IMR-90 (cell line): Measurements from ENCODE around the gene ERC2.
A peak's percentile ranks its signal among the peaks of the same experiment; 100 is the strongest.

Source experiments
- BHLHE40 ChIP-seq: fragments of 150-350 bp; IDR thresholded peaks from 2 replicates; pipeline ENCODE4 v1.6.1; 2016; ENCODE audit warnings: mild to moderate bottlenecking, low read depth, low read length
- CEBPB ChIP-seq: IDR thresholded peaks from 2 replicates; pipeline ENCODE4 v1.6.1; 2012; ENCODE audit warnings: low read depth, low read length, improper control_type of control experiment
- CHD1 ChIP-seq: IDR thresholded peaks from 2 replicates; pipeline ENCODE4 v1.6.1; 2012; ENCODE audit warnings: low read depth, low read length, improper control_type of control experiment
- CTCF ChIP-seq: conservative IDR thresholded peaks from 2 replicates; pipeline ENCODE4 v1.5.1; 2012; ENCODE audit warnings: mild to moderate bottlenecking, low read depth, low read length, improper control_type of control experiment
- MAFK ChIP-seq: IDR thresholded peaks from 2 replicates; pipeline ENCODE4 v1.6.1; 2012; ENCODE audit warnings: low read depth, low read length, improper control_type of control experiment
- MXI1 ChIP-seq: IDR thresholded peaks from 2 replicates; pipeline ENCODE4 v1.6.1; 2012; ENCODE audit warnings: low read depth, mild to moderate bottlenecking, low read length, moderate library complexity, borderline replicate concordance
- NFE2L2 ChIP-seq: fragments of 150-350 bp; IDR thresholded peaks from 2 replicates; pipeline ENCODE4 v1.6.1; 2016; ENCODE audit warnings: low read depth, mild to moderate bottlenecking, low read length
- POLR2A ChIP-seq: IDR thresholded peaks from 2 replicates; pipeline ENCODE4 v1.6.1; 2012; ENCODE audit warnings: mild to moderate bottlenecking, low read depth, low read length
- RAD21 ChIP-seq: IDR thresholded peaks from 2 replicates; pipeline ENCODE4 v1.6.1; 2012; ENCODE audit warnings: low read length, improper control_type of control experiment
- TF ChIP-seq, protein P1 (sequence below): fragments of 150-350 bp; IDR thresholded peaks from 2 replicates; pipeline ENCODE4 v1.6.1; 2017; ENCODE audit warnings: mild to moderate bottlenecking, antibody characterized with exemption, low read length, low read depth

GRCh38 chr3:55591888-55592287 is 876.4 kb downstream of the ERC2 start:
- TF ChIP-seq CTCF: no peak
- 0 out of 2 replicates have a peak, but pooled peaks have one; percentile 5 for TF ChIP-seq MAFK
- TF ChIP-seq POLR2A: no peak
- TF ChIP-seq BHLHE40: no peak
- TF ChIP-seq MXI1: no peak
- TF ChIP-seq CHD1: no peak
- TF ChIP-seq CEBPB: no peak
- TF ChIP-seq RAD21: no peak
- TF ChIP-seq, protein P1, sequence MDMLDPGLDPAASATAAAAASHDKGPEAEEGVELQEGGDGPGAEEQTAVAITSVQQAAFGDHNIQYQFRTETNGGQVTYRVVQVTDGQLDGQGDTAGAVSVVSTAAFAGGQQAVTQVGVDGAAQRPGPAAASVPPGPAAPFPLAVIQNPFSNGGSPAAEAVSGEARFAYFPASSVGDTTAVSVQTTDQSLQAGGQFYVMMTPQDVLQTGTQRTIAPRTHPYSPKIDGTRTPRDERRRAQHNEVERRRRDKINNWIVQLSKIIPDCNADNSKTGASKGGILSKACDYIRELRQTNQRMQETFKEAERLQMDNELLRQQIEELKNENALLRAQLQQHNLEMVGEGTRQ: no peak
- no peak for TF ChIP-seq NFE2L2
